LNCaP clone FGC (cell line): ENCODE results near the gene SAFB.

Source experiments
- DNase-seq: peaks from one replicate; pipeline ENCODE4 v3.0.0-alpha.2; 2011; ENCODE audit warnings: low read depth
- H3K4me3 ChIP-seq: 2 replicates; pipeline ENCODE4 v1.5.1; 2011; ENCODE audit warnings: mild to moderate bottlenecking, low read depth, low read length, control low read depth
- TF ChIP-seq, protein P1 (sequence below): IDR thresholded peaks from 2 replicates; pipeline ENCODE4 v1.5.1; 2012; ENCODE audit warnings: mild to moderate bottlenecking; ENCODE audit not compliant: control insufficient read depth, insufficient read depth; ENCODE audit errors: extremely low read depth

Gene SAFB

DNA sequence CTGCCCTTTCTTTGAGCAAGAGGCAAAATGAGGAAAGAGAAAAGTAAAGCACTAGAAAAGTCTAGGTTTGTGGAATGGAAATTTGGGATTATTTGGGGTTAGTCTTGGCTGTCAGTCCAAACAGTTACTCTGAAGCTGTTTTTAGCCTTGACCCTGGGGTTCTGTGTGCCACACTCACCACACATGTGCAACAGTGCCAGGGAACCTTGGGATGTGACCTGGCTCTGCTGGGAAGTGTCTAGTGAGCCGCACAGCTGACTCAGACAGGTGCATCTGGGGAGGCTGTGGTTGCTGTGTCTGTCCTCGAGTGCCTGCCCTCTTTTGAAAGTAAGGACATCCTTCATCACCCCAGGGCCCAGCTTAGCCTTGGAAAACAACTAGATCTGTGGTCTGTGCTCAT is 41.6 kb downstream of the SAFB start:
- TF ChIP-seq, protein P1, sequence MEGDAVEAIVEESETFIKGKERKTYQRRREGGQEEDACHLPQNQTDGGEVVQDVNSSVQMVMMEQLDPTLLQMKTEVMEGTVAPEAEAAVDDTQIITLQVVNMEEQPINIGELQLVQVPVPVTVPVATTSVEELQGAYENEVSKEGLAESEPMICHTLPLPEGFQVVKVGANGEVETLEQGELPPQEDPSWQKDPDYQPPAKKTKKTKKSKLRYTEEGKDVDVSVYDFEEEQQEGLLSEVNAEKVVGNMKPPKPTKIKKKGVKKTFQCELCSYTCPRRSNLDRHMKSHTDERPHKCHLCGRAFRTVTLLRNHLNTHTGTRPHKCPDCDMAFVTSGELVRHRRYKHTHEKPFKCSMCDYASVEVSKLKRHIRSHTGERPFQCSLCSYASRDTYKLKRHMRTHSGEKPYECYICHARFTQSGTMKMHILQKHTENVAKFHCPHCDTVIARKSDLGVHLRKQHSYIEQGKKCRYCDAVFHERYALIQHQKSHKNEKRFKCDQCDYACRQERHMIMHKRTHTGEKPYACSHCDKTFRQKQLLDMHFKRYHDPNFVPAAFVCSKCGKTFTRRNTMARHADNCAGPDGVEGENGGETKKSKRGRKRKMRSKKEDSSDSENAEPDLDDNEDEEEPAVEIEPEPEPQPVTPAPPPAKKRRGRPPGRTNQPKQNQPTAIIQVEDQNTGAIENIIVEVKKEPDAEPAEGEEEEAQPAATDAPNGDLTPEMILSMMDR = no peak
- no peak overlapping the region for H3K4me3 ChIP-seq
- no peak for DNase-seq

DNA sequence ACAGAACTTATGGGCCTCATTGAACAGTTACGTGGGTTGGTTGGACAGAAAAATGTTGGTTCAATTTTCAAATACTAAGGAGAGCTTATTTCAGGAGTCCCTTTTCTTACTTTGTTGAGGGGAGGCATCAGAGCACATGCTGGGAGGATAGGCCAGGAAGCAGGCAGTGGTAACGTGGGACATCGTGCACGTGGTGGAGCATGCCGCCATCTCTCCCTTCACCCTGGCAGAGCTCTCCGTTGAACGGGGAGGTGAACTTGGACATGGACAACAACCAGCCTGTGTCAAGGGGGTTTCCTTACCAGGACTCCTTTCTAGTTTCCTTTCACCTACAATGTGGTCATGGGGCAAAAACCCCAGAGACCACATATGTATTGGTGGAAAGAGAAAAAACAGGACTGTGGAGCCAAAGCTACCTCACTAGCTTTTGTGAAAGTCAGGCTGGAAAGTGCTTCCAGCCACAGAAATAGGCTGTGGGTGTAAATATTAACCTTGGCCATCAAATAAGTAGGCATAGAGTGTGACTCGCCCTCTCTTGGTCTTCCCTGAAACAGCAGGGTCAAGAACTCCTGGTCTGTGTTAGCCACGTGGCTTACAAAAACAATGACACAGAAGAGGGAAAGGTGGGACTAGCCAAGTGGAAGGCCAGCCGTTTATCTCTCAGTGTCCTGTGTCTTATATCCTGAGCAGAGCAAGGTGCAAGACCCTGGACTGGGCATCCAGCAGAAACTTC is 43.1 kb downstream of the SAFB start:
- no peak for DNase-seq
- TF ChIP-seq, protein P1 = peak; percentile 17; the same call in 1 of the 2 replicates
- no peak overlapping the region for H3K4me3 ChIP-seq

DNA sequence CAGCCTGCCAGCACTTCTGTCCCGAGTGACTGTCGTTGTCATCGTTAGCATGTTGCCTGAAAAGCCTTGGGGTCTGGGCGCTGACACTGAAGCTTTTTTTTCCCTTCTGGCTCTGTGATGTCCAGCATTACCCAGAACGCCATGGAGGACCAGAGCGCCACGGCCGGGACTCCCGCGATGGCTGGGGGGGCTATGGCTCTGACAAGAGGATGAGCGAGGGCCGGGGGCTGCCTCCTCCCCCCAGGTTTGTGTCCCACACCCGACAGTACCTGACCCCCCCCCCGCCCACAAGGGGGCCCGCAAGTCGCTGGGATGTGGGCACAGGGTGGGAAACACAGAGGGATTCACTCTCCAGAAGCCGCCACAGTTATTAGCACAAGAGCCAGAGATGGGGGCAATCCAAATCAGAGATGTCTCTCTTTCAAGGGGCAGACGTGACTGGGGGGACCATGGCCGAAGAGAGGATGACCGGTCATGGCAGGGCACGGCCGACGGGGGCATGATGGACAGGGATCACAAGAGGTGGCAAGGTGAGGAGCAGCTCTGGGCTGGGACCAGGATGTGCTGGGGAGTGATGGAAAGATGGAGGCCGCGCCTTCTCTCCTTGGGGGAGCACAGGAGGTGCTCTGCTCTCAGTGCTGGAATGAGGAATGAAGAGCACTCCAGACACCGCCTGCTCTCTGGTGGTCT is 44.2 kb downstream of the SAFB start:
- no peak for DNase-seq
- H3K4me3 ChIP-seq = no peak overlapping the region

DNA sequence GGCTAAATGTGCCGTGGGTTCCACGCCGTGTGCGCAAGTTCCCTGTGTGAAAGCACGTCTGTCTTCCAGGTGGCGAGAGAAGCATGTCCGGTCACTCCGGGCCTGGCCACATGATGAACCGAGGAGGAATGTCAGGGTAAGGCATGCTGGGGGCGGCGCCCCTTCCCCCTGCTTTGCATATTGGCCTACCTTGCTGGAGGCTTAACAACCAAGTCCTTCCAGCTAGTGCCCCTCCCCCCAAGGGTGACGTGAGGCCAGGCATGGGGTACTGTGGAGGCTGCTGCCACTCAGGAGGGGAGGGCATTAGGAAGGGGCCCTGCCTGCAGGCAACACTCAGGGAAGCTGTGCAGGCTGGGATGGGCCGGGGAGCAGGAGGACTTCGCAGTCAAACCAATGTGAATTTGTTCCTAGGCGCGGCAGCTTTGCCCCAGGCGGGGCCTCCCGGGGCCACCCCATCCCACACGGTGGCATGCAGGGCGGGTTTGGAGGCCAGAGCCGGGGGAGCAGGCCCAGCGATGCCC is 44.9 kb downstream of the SAFB start:
- TF ChIP-seq, protein P1 = no peak
- no peak for DNase-seq
- H3K4me3 ChIP-seq = no peak overlapping the region

More for the DNA sequence above, 44.2 kb downstream of the SAFB start:
- TF ChIP-seq, protein P1 = no peak

DNA sequence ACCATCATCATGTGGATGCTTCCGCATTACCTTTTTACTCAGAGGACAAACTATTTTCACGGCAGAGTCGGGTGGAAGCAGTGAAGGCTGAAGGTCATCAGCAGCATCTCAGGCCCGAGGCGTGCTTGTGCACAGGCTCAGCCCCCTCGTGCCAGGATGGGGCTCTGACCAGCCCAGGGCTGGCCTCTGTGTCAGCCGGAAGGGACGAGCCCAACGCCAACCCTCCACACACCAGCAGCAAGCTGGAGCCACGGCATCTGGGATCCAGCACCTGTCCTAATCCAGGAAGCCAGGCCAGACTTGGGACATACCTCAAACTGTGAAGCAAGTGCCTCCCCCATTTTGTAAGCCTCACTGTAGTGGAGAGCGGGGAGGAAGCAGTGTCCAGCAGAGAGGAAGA is 46.3 kb downstream of the SAFB start:
- TF ChIP-seq, protein P1 = no peak
- no peak overlapping the region for H3K4me3 ChIP-seq
- DNase-seq = no peak

DNA sequence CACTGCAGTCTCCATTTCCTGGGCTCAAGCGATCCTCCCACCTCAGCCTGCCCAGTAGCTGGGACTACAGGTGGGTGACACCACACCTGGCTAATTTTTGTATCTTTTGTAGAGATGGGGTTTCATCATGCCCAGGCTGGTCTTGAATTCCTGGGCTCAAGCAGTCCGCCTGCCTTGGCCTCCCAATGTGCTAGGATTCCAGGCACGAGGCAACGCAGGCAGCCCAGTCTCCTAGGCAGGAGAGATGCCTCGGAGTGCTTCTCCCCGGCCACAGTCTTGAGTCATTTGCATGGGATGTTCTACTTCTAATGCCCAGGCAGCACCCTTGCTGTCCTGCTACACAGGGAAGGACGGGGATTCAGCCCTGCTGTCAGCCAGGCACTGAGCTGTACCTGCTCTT is 48.7 kb downstream of the SAFB start:
- H3K4me3 ChIP-seq = no peak overlapping the region
- TF ChIP-seq, protein P1 = no peak
- DNase-seq = no peak
